HG03060 (cell line): ENCODE results near the gene ADAMTSL3.
A peak's percentile ranks its signal among the peaks of the same experiment; 100 is the strongest.

Experiments
- ATAC-seq: cut with Tn5 transposase; IDR thresholded peaks from one replicate; pipeline ENCODE4 v1.9.1; 2021; ENCODE audit warnings: low read depth, moderate number of reproducible peaks; ENCODE audit not compliant: unreplicated experiment

The ADAMTSL3 gene

DNA sequence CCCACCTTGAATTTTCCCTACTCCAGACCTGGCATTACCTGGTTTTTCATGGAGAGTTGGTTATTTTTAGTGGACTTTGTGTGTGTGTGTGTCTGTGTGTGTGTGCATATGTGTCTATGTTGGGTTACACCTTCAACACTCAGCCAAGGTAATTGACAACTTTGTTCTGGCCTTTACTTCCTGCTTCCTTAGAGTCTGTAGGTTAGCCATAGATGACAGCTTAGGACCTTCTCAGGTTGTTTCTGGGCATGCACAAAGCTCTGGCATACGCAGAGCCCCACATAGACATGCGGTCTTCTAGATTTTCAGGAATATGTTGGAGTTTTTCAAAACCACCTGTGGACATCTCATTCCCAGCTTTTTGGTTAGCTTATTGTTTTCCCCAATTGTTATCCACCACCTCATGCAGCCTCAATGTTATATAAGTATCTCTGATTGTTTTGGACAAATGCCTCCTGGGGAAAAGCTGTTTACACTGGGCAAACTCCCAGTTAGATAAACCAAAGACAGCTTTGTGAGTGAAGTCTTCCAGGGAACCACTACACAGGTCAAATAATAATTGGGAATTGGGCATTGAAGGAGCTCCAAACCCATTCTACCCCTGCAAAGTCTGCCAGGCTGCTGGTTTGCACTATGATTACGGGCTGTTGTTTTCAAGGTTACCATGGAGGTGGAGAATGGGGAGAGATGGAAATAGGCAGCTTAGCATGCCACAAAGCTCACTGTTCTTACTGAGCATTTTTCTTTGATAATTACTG is 201.2 kb downstream of the ADAMTSL3 start:
- no peak for ATAC-seq

DNA sequence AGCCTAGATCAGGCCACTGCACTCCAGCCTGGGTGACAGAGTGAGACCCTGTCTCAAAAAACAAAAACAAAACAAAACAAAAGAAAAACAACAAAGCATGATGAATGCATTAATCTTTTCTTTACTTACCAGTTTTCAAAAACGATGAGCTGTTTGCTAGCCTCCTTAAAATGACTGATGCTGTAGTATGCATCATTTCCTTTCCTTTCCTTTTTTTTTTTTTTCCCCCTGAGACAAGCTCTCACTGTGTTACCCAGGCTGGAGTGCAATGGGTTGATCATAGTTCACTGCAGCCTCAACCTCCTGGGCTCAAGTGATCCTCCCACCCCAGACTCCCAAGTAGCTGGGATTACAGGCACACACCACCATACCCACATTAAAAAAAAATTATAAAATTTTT is 202.0 kb downstream of the ADAMTSL3 start:
- no peak for ATAC-seq

DNA sequence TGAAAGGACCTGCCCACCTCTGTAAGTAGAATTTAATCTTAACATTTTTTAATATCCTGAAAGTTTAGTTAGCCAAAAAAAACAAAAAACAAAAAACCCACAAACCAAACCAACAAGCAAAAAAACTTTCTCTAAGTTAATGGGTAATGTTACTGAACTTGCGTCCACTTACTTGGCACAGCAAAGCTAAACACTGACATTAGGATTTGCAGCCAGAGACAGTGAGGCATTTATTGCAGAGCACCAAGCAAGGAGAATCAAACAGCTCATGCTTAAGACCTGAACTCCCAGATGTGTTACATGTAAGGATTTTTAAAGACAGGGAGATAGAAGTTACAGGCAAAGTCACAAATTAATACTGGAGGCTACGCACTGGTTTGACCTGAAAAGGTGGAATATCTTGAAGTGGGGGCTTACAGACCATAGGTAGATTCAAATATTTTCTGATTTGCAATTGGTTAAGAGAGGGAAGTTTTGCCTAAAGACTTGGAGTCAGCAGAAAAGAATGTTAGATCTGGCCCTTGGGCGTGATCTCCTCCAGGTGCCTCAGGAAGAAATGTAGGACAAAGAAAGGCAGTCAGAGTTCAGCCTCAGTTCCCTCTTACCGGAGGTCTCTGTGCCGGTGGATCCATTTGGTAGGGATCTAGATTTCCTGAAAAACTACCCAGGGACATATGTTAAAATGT is 205.0 kb downstream of the ADAMTSL3 start:
- ATAC-seq: no peak

DNA sequence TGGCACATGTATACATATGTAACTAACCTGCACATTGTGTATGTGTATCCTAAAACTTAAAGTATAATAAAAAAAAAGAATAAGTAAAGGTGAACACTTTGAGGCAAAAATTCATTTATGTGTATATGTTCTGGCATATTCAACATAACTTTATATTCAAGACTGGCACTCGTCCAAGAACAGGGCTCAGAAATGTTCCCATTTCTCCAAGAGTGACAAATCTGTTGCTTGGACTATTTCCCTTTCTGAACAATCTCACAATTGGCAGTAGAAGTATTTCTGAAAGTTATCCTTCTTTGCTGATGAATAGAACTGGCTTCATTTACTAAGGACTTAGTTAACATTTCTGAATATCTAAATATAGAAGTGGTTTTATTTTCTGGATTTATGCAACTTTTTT is 212.8 kb downstream of the ADAMTSL3 start:
- no peak for ATAC-seq

DNA sequence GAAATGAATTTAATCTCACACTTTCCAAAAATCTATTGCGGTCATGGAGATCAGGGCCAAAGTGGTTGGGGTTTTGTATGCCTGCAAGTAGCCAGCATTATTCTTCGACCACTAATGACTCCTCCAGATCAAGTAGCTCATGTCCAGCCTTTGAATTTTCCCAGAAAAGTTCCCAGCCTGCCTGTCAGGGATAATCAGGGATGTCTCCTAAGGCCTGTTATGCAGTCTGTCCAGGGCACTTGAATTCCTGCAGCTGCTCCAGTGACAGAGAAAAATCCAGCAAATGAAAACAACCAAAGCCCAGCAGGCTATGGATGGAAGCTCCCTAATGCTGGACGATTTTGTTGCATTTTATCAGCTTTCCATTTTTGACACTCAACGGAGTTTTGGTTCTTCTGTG is 215.4 kb downstream of the ADAMTSL3 start:
- ATAC-seq: no peak

DNA sequence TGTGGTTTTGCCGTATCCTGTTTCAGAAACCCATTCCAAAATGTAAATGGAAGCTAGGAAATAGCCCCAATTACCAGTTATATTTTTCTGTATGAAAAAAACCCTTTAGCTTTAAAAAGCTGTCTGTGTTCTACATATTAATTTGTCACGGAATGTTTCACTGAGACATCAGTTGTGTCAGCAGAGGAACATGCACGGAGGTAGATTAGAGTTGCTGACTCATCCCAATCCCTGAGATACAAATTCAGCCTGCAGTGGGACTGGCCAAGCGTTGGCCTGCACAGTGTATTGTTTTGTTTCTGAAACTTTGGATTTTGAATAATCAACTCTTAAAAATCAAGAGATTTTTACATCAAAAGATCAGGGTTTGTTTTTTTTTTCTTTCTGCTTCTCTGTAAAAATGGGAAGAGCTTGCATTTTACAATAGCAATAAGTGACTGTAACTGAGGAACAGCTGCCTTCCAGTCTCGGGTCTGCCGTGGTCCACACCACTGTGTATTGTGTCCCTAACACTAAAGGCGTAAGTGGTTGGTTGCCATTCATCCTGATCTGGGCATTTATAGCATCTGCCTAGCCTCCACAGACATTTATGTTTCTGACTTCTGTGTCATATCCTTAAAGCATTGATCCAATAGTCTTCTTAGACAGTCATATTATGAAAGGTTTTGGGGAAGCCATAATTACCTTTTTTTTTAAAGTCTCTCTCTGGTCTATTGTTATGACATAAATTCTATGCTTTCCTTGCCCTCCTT is 218.1 kb downstream of the ADAMTSL3 start:
- peak; percentile 71 for ATAC-seq

DNA sequence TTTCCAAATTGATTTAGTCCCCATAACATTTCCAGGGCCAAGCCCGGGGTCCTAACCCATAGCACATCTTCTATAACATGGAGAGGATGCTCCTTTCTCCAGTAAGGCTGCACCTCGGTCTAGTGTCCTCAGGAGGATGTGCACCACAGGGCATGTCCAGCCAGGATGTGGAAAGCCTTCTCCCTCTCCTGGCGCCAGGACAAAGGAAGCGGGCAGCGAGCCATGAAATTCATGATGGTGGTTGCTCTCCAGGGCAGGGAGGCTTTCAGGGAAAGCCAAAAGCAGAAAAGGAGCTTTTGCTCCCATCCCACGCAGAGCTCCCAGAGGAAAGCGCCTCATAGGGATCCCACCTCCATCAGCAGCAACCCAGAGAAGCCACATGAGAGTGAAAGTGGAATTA is 220.0 kb downstream of the ADAMTSL3 start:
- no peak for ATAC-seq

DNA sequence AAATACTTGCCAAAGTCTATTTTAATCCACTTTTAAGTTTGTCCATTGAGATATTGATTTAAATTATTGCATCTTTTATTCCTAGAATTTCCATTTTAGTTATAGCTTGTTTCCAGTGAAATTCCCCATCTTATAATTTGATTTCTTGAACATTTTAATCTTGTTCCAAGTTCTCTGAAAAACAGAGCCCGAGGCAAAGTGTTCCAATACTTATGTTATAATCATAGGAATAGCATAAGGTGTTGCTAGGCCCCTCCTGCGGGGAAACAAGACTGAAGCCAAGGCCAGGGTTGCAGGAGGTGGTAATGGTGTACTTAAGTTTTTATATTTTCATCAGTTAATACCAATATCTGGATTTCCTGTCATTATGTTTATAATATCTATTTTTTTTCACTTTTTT is 226.6 kb downstream of the ADAMTSL3 start:
- ATAC-seq: no peak

DNA sequence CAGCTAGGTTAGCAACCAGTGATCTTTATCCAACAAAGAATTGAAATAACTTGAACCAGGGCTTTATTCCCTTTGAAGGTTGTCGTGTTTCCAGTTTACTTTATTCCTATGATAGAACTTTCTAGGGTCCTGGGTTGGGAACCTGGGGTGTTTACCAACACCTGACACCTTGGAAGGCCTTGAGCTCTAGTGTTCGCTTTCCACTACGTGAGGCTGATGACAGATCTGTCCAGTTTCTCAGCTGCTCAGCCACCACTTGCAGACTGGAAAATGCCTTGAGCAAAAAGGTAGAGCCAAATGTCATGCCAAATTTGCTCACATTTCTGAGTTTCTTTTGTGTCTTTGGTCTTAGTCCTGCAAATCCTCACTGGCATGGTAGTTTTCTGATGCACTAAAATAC is 227.2 kb downstream of the ADAMTSL3 start:
- no peak for ATAC-seq

DNA sequence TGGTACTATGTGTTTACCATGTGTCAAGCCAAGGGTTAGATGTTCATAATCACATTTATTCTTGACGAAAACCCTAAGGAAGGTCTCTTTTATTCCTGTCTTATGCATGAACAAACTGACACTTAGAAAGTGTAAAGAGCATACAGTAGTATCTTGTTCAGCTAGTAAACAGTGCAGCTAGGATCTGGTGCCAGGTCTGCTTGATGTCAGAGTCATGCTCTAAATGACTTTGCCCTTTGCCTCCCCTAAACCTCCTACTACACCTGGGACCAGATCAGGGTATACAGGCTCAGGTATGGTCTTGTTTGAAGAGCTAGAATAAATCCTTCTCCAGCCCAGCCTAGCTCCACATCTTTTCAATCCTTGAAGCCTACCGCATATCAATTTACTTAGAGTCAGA is 232.4 kb downstream of the ADAMTSL3 start:
- ATAC-seq: no peak

DNA sequence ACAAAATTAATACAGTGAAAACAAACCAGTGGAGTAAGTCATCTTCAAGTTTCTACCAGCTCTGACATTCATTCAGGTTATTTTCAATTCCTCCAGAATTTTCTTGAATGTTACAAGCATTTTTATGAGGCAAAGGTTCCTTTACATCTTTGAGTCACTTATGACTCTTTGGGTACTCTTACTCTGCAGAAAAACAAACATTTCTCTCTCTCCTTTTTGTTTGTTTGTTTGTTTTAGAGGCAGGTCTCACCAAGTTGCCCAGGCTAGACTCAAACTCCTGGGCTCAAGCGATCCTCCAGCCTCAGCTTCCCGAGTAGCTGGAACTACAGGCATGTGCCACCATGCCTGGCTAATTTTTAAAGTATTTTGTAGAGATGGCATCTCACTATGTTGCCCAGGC is 233.5 kb downstream of the ADAMTSL3 start:
- no peak for ATAC-seq

DNA sequence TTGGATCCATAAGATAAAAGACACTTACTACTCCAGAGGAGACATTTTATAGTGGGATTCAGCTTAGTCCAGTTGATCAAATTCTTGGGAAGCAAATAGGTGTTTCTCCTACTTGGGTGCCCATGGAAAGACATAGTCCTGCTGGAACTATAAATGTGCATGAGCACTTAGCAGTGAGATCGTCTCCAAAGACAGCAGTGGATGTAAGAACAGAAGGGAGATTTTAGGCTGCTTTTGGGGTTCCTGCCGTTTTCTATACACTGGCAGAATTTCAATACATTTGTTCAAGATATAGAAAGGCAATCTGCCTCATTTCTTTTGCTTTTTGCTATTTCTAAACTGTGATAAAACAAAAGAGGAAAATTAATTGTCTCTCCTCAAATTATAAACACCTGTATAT is 234.0 kb downstream of the ADAMTSL3 start:
- no peak for ATAC-seq

DNA sequence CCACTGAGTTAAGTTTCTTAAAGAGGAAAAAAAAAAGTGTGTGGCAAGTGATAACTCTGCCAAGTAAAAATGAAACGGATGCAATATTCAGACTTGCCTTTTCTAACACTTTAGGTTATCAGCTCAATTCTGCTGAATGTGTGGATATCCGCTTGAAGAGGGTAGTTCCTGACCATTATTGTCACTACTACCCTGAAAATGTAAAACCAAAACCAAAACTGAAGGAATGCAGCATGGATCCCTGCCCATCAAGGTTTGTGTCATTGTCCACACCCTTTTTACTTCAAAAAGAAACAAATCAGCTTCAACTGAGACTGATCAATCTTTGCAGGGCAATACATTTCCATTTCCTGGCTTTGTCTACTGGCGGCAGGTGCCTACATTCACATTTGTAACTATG is 236.1 kb downstream of the ADAMTSL3 start:
- no peak for ATAC-seq

DNA sequence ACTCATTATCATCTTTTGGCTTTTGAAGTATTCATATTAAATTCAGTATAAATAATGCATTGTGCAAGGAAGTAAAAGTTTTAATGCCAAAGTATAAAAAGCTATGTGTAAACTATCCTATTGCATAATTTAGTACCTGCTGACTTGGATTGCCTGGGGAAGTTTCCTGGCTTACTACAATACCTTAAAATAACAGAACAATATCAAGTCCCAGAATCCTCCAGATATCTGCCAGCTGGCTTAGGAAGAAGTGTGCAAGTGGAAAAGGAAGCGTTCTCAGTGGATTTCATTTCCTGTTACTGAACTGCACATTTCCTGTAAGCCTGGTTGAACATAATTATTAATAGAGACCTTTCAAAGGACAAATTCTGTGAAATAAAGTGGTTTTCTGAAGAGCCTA is 236.7 kb downstream of the ADAMTSL3 start:
- no peak for ATAC-seq

DNA sequence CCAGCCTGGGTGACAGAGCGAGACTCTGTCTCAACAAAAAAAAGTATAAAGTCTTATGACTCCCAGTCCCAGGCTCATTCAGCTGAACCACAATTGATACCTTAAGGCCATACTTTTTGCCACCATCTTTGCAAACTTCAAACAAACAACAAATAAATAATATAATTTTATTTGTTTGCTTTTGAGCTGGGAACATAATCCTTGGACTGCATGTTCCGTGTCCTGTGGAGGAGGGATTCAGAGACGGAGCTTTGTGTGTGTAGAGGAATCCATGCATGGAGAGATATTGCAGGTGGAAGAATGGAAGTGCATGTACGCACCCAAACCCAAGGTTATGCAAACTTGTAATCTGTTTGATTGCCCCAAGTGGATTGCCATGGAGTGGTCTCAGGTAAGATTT is 238.6 kb downstream of the ADAMTSL3 start:
- ATAC-seq: no peak

DNA sequence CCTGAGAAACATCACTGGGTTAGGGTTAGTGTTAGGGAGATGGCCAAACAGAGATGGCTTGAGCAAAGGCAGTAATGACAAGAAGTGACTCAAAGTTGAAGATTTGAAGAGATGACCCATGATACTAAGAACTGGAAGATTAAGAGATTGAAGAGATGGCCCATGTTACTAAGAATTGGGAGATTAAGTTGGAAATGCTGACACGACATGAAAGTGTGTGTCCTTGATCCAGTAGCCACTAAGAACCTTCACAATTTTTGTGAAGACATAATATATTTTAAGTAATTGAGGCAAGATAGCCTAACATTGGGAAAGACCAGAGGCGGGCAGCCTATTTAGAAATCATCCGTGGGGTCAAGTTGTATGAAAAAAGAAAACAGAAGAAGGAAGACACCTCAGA is 239.4 kb downstream of the ADAMTSL3 start:
- ATAC-seq: no peak

DNA sequence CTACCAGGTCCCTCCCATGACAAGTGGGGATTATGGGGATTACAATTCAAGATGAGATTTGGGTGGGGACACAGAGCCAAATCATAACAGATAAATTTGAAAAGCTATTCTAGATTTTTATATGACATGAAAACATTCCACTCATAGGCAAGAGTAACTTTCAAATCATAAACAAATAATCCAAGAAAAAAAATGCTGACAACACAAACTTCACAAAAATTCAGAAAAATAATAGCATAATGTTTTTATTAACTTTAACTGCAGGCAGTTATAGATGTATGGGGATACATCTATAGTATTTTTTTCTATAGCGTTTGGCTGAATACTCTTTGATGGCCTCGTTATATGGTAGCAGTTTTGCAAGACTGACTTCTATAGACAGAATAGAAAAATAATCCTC is 243.1 kb downstream of the ADAMTSL3 start:
- ATAC-seq: no peak

DNA sequence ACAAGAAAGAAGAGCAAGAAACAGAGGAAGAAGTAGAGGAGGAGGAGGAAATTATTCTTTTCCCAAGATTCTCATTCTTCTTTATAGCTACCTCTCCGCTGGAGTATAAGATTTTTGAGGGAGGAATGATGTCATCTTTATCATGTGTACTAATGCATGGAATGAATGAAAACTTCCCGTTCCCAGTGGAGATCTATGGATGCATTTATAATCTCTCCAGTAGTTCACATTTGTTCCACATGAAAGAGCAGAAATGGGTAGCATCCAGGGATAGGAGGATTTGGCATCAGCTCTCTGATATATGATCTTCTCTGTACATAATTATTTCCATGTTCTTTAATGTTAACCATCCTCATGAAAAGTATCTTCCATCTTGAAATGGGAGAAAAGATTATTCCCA is 244.4 kb downstream of the ADAMTSL3 start:
- no peak for ATAC-seq

DNA sequence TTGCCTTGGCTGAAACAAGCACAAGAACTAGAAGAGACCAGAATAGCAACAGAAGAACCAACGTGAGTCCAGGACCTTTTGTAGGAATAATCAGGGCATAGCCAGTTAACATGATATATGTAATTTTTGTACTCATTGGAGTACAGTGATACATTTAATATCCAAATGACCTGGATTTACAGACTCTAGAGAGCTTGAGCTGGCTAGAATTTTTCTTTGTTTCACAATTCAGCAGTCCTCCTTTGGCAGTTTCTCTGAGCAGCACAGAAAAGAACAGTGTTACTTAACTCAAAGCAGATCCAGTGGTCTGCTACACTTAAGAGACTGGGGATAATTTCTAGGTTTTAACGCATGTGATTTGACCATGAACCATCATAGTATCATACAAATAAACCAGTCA is 245.7 kb downstream of the ADAMTSL3 start:
- ATAC-seq: no peak

DNA sequence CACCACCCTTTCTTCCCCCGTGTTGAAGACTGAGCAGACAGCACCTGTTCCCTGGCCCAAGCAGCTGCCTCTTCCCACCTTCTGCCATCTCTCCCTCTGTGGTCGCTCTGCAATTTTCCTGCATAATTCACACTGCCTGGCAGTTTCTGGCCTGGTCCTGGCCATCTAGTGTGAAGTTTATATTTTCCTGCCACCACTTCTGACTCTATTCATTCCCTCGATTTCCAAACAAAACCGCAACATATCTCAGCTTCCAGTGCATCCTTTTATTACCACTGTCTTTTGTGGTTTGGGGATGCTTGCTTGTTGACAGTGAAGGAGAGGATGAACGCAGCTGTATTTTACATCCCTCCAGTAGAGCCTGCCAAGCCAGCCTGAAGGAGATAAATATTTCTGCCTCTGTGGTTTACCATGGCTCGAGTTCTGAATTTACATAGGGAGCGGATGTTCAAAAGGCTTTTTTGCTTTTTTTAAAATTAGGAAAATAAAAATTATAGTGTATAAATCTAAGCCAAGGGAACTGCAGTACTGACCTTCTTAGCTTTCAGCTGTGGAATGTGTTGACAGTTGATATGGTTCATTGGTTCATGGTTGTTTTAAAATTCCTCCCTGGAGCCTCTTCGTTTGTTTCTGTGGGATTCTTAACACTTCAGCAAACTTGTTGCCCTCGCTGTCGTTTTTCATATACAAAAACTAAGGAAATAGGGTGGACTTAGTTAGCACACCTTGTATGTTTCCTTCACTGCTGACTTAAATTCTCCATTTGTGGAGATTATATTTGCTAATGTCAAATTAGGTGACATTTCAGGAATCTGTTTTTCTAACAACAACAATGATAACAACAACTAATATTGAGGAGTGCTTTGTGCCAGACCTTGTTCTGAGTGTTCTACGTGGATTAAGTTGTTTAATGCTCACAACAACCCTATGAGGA is 250.5 kb downstream of the ADAMTSL3 start:
- ATAC-seq: no peak
